ENCODE data around the gene ABCB9. TPM values are rescaled to one million over a fixed set of nuclear protein-coding genes. Genes with fewer than 3 reads are reported as not detected.
A peak's percentile ranks its signal among the peaks of the same experiment; 100 is the strongest.

ABCB9 gene
- total RNA-seq, 1 experiment from 2014 or later: 4.6 TPM

DNA sequence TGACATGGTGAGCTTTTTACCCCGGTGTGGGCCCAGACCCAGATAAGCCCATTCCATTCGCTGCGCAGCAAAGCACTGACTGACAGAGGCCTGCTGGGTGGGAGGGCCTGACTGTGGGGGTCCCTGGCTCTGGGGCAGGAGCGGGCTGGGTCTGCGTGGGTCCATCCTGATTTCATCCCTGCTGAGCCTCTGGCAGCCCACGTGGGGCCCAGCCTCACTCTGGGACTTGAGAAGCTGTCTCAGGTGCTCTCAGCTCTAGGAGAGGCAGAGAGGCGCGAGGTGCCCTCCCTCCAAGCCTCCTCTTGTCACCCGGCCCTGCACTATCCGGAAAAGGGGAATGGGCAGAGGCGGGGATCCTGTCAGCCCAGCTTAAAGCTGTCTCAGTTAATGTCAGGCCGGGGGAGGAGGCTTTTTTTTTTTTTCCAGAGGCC, 927 bp downstream of the ABCB9 start:
- H3K4me2 ChIP-seq (ENCODE audit: insufficient read depth, insufficient read length, low read length): peak overlapping the region; percentile 71
- DNase-seq: no peak
- H3K23me2 ChIP-seq (ENCODE audit: insufficient read length, low read depth, low read length, poor library complexity, severe bottlenecking): peaks cover 6% of the 10 kb centered on the region
- no peaks in the 10 kb centered on the region for H3K4me1 ChIP-seq (ENCODE audit: insufficient read depth, low read length)
- TF ChIP-seq CTCF (conservative IDR thresholded peaks at IDR 0.05): no peak
- no peak overlapping the region for H4K5ac ChIP-seq (ENCODE audit: insufficient read length, low read depth, low read length)
- H3K79me1 ChIP-seq (ENCODE audit: insufficient read depth, low read depth, low read length, poor library complexity, severe bottlenecking): no peaks in the 10 kb centered on the region
- no peak overlapping the region for H4K91ac ChIP-seq (ENCODE audit: insufficient read length, low read depth, low read length)
- H3K9ac ChIP-seq (ENCODE audit: extremely low read depth, insufficient read length, low read length): no peak overlapping the region
- no peaks in the 10 kb centered on the region for H3K9me3 ChIP-seq (ENCODE audit: control insufficient read depth, low read depth, low read length)
- H2AFZ ChIP-seq (ENCODE audit: low read length): no peak overlapping the region
- Mint-ChIP-seq H3K4me3 (peak overlapping the region; percentile 62 to 81; a peak in 4 of 5 replicates), H3K9me3 (no peaks in the 10 kb centered on the region), H3K27ac (no peak overlapping the region), H3K4me1 (peaks cover 5 to 17% of the 10 kb centered on the region in 2 experiments), H3K27me3 (ENCODE audit: low read depth) (peaks cover 23% of the 10 kb centered on the region), H3K36me3 (ENCODE audit: insufficient read depth in 1 of 3, low read depth in 3 of 3) (no peaks in the 10 kb centered on the region)
- no peak overlapping the region for H2BK15ac ChIP-seq (ENCODE audit: low read depth, low read length)
- H3K56ac ChIP-seq (ENCODE audit: insufficient read length, low read depth, low read length): no peak overlapping the region
- H4K8ac ChIP-seq (replicated peaks; ENCODE audit: insufficient read length, low read depth, low read length): no peak overlapping the region
- H2BK12ac ChIP-seq (ENCODE audit: insufficient read length, low read depth, low read length): no peak overlapping the region
- H3K14ac ChIP-seq (ENCODE audit: insufficient read depth, low read length): no peak overlapping the region
- H2AK5ac ChIP-seq (ENCODE audit: insufficient read length, low read length): no peak overlapping the region
- no peak overlapping the region for H2BK5ac ChIP-seq (ENCODE audit: insufficient read length, low read length)
- no CpG with 5 or more reads among the region's 12 CpGs for WGBS (ENCODE audit: extremely low coverage, insufficient read length, low lambda C conversion rate)
- H3K27me3 ChIP-seq (ENCODE audit: insufficient read depth, low read length): no peaks in the 10 kb centered on the region
- no peak overlapping the region for H2BK120ac ChIP-seq (ENCODE audit: low read depth, low read length, poor library complexity, severe bottlenecking)
- H2BK20ac ChIP-seq (ENCODE audit: low read depth, low read length, poor library complexity, severe bottlenecking): no peak overlapping the region
- H3K27ac ChIP-seq (ENCODE audit: insufficient read length, low read depth, low read length): no peak overlapping the region
- H3K18ac ChIP-seq (ENCODE audit: insufficient read length, low read depth, low read length): no peak overlapping the region
- no peaks in the 10 kb centered on the region for H4K20me1 ChIP-seq (ENCODE audit: control insufficient read depth, insufficient read depth, insufficient read length)
- no peak overlapping the region for H3K4ac ChIP-seq (ENCODE audit: low read depth, low read length)
- H3T11ph ChIP-seq (ENCODE audit: low read length): no peak overlapping the region
- no peaks in the 10 kb centered on the region for H3K79me2 ChIP-seq (ENCODE audit: insufficient read depth, low read length)
- H3K23ac ChIP-seq (ENCODE audit: insufficient read length, low read depth, low read length): no peak overlapping the region
